Ovary (tissue), 9 donors: ENCODE data around the gene UGT1A10. TPM values are rescaled to one million over a fixed set of nuclear protein-coding genes. Genes with fewer than 3 reads are reported as not detected.

Experiments
- DNase-seq, 5 donors: peaks; one replicate each; pipeline ENCODE4 v3.0.0-alpha.2; 2019 to 2020
- H3K27ac ChIP-seq, 2 donors: fragments of 200-600 bp; one replicate each; pipeline versions ENCODE4 v1.5.1 to v1.8.0; 2019 to 2022
- H3K27me3 ChIP-seq: fragments of 200-600 bp; one replicate; pipeline ENCODE4 v1.8.0; 2022
- H3K36me3 ChIP-seq: fragments of 200-600 bp; sonication (generic); one replicate; pipeline ENCODE4 v1.5.1; 2019
- H3K4me1 ChIP-seq: one replicate; pipeline ENCODE4 v1.8.1; 2013; ENCODE audit warnings: mild to moderate bottlenecking, moderate library complexity; ENCODE audit not compliant: insufficient read depth
- H3K4me3 ChIP-seq: fragments of 200-600 bp; sonication (generic); one replicate; pipeline ENCODE4 v1.5.1; 2017
- H3K9me3 ChIP-seq, 2 donors: fragments of 200-600 bp in 1 of 2; sonication (generic) in 1 of 2; one replicate each; pipeline versions ENCODE4 v1.5.1 to v1.8.1; 2013 to 2019; ENCODE audit warnings: mild to moderate bottlenecking in 1 of 2, moderate library complexity in 1 of 2
- CTCF ChIP-seq, 3 donors: fragments of 450-650 bp in 2 of 3; fragments of 200-600 bp in 1 of 3; IDR thresholded peaks; one replicate each; pipeline versions ENCODE4 v1.5.1 to v1.8.0; 2016 to 2022; ENCODE audit warnings: antibody characterized with exemption in 3 of 3, mild to moderate bottlenecking in 1 of 3
- EP300 ChIP-seq: sonication (generic); formaldehyde crosslinking; IDR thresholded peaks from one replicate; pipeline ENCODE4 v1.6.1; 2017; ENCODE audit warnings: antibody characterized with exemption
- POLR2A ChIP-seq: fragments of 450-650 bp; IDR thresholded peaks from one replicate; pipeline ENCODE4 v1.6.1; 2017; ENCODE audit warnings: antibody characterized with exemption, mild to moderate bottlenecking, moderate library complexity
- WGBS, 3 donors: extraction: QIAGEN DNeasy Blood & Tissue Kit in 1 of 3; methylation state at CpG; one replicate each; pipeline versions ENCODE4 v1.1.5 to v1.1.7; 2013 to 2017; 5-methylcytosine and 5-hydroxymethylcytosine counted together
- intact Hi-C, 4 donors: fragments of 100-400 bp; cut with DNase I; formaldehyde crosslinking; loops; one replicate each; pipeline versions ENCODE4 v1.11.0 to v1.15.1; 2022 to 2023
- polyA plus RNA-seq, 2 donors: library from polyadenylated mRNA; stranded (reverse); fragments of 200-250 nt in 1 of 2; fragments of 350-450 nt in 1 of 2; fragmentation: Illumina TruSeq in 1 of 2; extraction: RNeasy Lipid Tissue Mini Kit (QIAGEN cat#74804) in 1 of 2; gene quantifications; one replicate each; pipeline ENCODE4 v1.2.3, GENCODE V29; 2013 to 2014
- total RNA-seq, 7 donors: library from RNA; depleted of rRNA in 2 of 7; stranded (reverse); fragments of >200 nt in 2 of 7; fragmentation: NEBNext Ultra II Directional in 3 of 7; extraction: Animal tissue kit (Norgen Biotek cat#: 25700) in 3 of 7; gene quantifications; one replicate each; pipeline versions ENCODE4 v1.1.0 to v1.2.4, GENCODE V29; 2016 to 2023
- donor health status: DM: no; HTN: no; CAD: no; lungs with moderate emphysema.
- donor health status: DM: no; HTN: no; CAD: no.
- donor health status: Bipolar disorder and iron deficiency.
- donor health status: DM: yes; HTN: yes; CAD: no.
- donor health status: DM: no; HTN: no; CAD: no.
- donor health status: DM: yes; HTN: yes; CAD: no.

Gene UGT1A10
- total and polyA plus RNA-seq, 9 donors = not detected

- Histone ChIP-seq H3K27ac (no peak within 1 kb of the TSS), H3K4me3 (no peak within 1 kb of the TSS), H3K4me1 (no peaks in the 10 kb centered on the region), H3K27me3 (no peaks in the 10 kb centered on the region), H3K36me3 (no peaks in the 10 kb centered on the region), H3K9me3 (no peaks in the 10 kb centered on the region)
- WGBS, 3 donors = 87 to 92% (median 89%) methylated on average over 6 of the region's 6 CpGs
- no peak for DNase-seq
- TF ChIP-seq EP300 (no peak), CTCF (IDR thresholded peaks at IDR 0.05) (no peak), POLR2A (no peak)
- intact Hi-C loops = no loop called here
Measured at GRCh38 chr2:233760043-233760442, 123.8 kb downstream of the UGT1A10 start, which contains the start of gene UGT1A1. TSS of gene UGT1A1 (plus strand) at chr2:233760270. CDS start at chr2:233760288, 18 bp downstream.

- Histone ChIP-seq H3K27ac (no peak overlapping the region), H3K4me1 (no peaks in the 10 kb centered on the region), H3K36me3 (no peaks in the 10 kb centered on the region), H3K27me3 (no peaks in the 10 kb centered on the region), H3K4me3 (no peak overlapping the region), H3K9me3 (no peaks in the 10 kb centered on the region)
- DNase-seq = no peak
- intact Hi-C loops = no loop called here
- TF ChIP-seq CTCF (IDR thresholded peaks at IDR 0.05) (no peak), EP300 (no peak)
- 72 to 82% (median 72%) methylated on average over 4 of the region's 4 CpGs for WGBS, 3 donors
Measured at GRCh38 chr2:233761040-233761769, 125.0 kb downstream of the UGT1A10 start.

GRCh38 chr2:233764264-233764663, 128.0 kb downstream of the UGT1A10 start:
- DNase-seq = no peak
- Histone ChIP-seq H3K27me3 (no peaks in the 10 kb centered on the region), H3K27ac (no peak overlapping the region), H3K4me3 (no peak overlapping the region), H3K4me1 (no peaks in the 10 kb centered on the region), H3K36me3 (no peaks in the 10 kb centered on the region), H3K9me3 (no peaks in the 10 kb centered on the region)
- WGBS, 3 donors = 50 to 65% (median 57%) methylated on average over 7 of the region's 7 CpGs
- intact Hi-C loops = no loop called here
- TF ChIP-seq POLR2A (no peak), CTCF (IDR thresholded peaks at IDR 0.05) (no peak), EP300 (no peak)

GRCh38 chr2:233764761-233765160, 128.5 kb downstream of the UGT1A10 start:
- WGBS, 3 donors = 24 to 54% (median 37%) methylated on average over 3 of the region's 3 CpGs
- TF ChIP-seq CTCF (IDR thresholded peaks at IDR 0.05) (no peak), POLR2A (no peak), EP300 (no peak)
- no peak overlapping the region for H3K4me3 ChIP-seq
- H3K4me1 ChIP-seq = no peaks in the 10 kb centered on the region
- H3K27ac ChIP-seq = no peak overlapping the region
- no peaks in the 10 kb centered on the region for H3K36me3 ChIP-seq
- H3K9me3 ChIP-seq = no peaks in the 10 kb centered on the region
- intact Hi-C loops = no loop called here
- H3K27me3 ChIP-seq = no peaks in the 10 kb centered on the region
- no peak for DNase-seq
